A673 (cell line): ENCODE results near the gene C19orf85. TPM values are rescaled to one million over a fixed set of nuclear protein-coding genes. Genes with fewer than 3 reads are reported as not detected.

Source experiments
- BruUV-seq: library from RNA; stranded (reverse); fragments of 400-500 nt; replicated peaks from 2 replicates; lab custom pipeline; 2021; lab: Mats Ljungman, UMichigan
- CTCF ChIA-PET: fragments of 300-600 bp; sonication (Branson Sonifier 250); formaldehyde crosslinking; loops from one replicate; lab custom pipeline; 2022; ENCODE audit warnings: antibody characterized with exemption; lab: Charles Lee
- POLR2A ChIA-PET: fragments of 300-600 bp; sonication (Branson Sonifier 250); formaldehyde crosslinking; loops from one replicate; lab custom pipeline; 2022; ENCODE audit warnings: antibody characterized with exemption; ENCODE audit not compliant: low non-redundant PET; lab: Charles Lee
- DNase-seq: peaks from one replicate; pipeline ENCODE4 v3.0.0-alpha.2; 2015; ENCODE audit warnings: low spot score
- H3K27ac ChIP-seq: fragments of 200-600 bp; sonication (generic); 2 replicates; pipeline ENCODE4 v1.5.1; 2016; ENCODE audit warnings: mixed run types, low read depth, mild to moderate bottlenecking, mixed read lengths, antibody characterized with exemption, low read length; ENCODE audit not compliant: poor library complexity, severe bottlenecking
- H3K27me3 ChIP-seq: fragments of 200-600 bp; sonication (generic); replicated peaks from 2 replicates; pipeline ENCODE4 v1.6.1; 2017; ENCODE audit warnings: mixed run types, low read depth, mild to moderate bottlenecking, mixed read lengths, antibody characterized with exemption, low read length; ENCODE audit not compliant: insufficient read depth, poor library complexity
- H3K36me3 ChIP-seq: fragments of 200-600 bp; sonication (generic); 2 replicates; pipeline ENCODE4 v1.6.1; 2016; ENCODE audit warnings: mixed run types, mild to moderate bottlenecking, mixed read lengths, antibody characterized with exemption, low read length; ENCODE audit not compliant: insufficient read depth, poor library complexity, severe bottlenecking
- H3K4me1 ChIP-seq: fragments of 200-600 bp; sonication (generic); 2 replicates; pipeline ENCODE4 v1.6.1; 2017; ENCODE audit warnings: mixed run types, mild to moderate bottlenecking, mixed read lengths, antibody characterized with exemption, low read length; ENCODE audit not compliant: insufficient read depth, poor library complexity, severe bottlenecking
- H3K4me3 ChIP-seq: fragments of 200-600 bp; sonication (generic); 2 replicates; pipeline ENCODE4 v1.5.1; 2016; ENCODE audit warnings: low read depth, mixed run types, mild to moderate bottlenecking, mixed read lengths, low read length; ENCODE audit not compliant: poor library complexity, severe bottlenecking
- H3K9me3 ChIP-seq: fragments of 200-600 bp; sonication (generic); 2 replicates; pipeline ENCODE4 v1.6.1; 2016; ENCODE audit warnings: mixed run types, low read depth, mild to moderate bottlenecking, mixed read lengths, antibody characterized with exemption, low read length; ENCODE audit not compliant: poor library complexity, severe bottlenecking
- CTCF ChIP-seq: fragments of 300-800, 200-600 bp; sonication (generic); conservative IDR thresholded peaks from 2 replicates; pipeline ENCODE4 v1.5.1; 2017; ENCODE audit warnings: low read depth, mild to moderate bottlenecking, antibody characterized with exemption, low read length, moderate library complexity, mixed read lengths
- EZH2 ChIP-seq: fragments of 200-600 bp; sonication (generic); IDR thresholded peaks from 2 replicates; pipeline ENCODE4 v1.6.1; 2017; ENCODE audit warnings: borderline replicate concordance, low read depth, mild to moderate bottlenecking, mixed read lengths, antibody characterized with exemption, low read length; ENCODE audit not compliant: poor library complexity, severe bottlenecking
- intact Hi-C: fragments of 100-400 bp; cut with micrococcal nuclease; formaldehyde crosslinking; loops from one replicate; pipeline ENCODE4 v1.10.0; 2022; ENCODE audit not compliant: unreplicated experiment
- total RNA-seq: library from RNA; stranded (reverse); gene quantifications from 2 replicates; pipeline ENCODE4 v1.2.3, GENCODE V29; 2021

The C19orf85 gene
- total RNA-seq, 1 experiment from 2014 or later = not detected

GRCh38 chr19:55437410-55437809 is 27.1 kb downstream of the C19orf85 start:
- POLR2A ChIA-PET = interaction anchor here (0.5 kb wide), 1 partner anchor 12 kb away, joined by 4 read pairs; no protein-coding TSS in a partner anchor
- CTCF ChIA-PET = interaction anchor here (0.7 kb wide), 1 partner anchor 66 kb away, joined by 3 read pairs; no protein-coding TSS in a partner anchor
- Histone ChIP-seq H3K4me1 (peaks cover 16% of the 10 kb centered on the region), H3K36me3 (no peaks in the 10 kb centered on the region), H3K9me3 (no peaks in the 10 kb centered on the region), H3K27ac (no peak overlapping the region), H3K27me3 (peaks cover 21% of the 10 kb centered on the region), H3K4me3 (no peak overlapping the region)
- no peak for TF ChIP-seq CTCF
- TF ChIP-seq EZH2 = no peak
- no TSS peak for BruUV-seq
- intact Hi-C loops = no loop called here
- peak; percentile 55 for DNase-seq

- no TSS peak for BruUV-seq
- no peak for TF ChIP-seq CTCF
- no peak for TF ChIP-seq EZH2
- POLR2A ChIA-PET = no interaction called here
Measured at GRCh38 chr19:55436847-55437246, 27.7 kb downstream of the C19orf85 start.

GRCh38 chr19:55435020-55435419 is 29.5 kb downstream of the C19orf85 start:
- Histone ChIP-seq H3K36me3 (no peaks in the 10 kb centered on the region), H3K4me3 (no peak overlapping the region), H3K4me1 (no peaks in the 10 kb centered on the region), H3K27me3 (no peaks in the 10 kb centered on the region), H3K27ac (no peak overlapping the region), H3K9me3 (no peaks in the 10 kb centered on the region)
- no peak for DNase-seq
- no TSS peak for BruUV-seq
- CTCF ChIA-PET = no interaction called here
- POLR2A ChIA-PET = no interaction called here
- TF ChIP-seq EZH2 (no peak), CTCF (no peak)
- intact Hi-C loops = no loop called here

More at GRCh38 chr19:55436847-55437246, 27.7 kb downstream of the C19orf85 start:
- H3K4me1 ChIP-seq = peaks cover 10% of the 10 kb centered on the region
- DNase-seq = no peak
- H3K9me3 ChIP-seq = no peaks in the 10 kb centered on the region
- CTCF ChIA-PET = interaction anchor here (0.7 kb wide), 1 partner anchor 67 kb away, joined by 3 read pairs; no protein-coding TSS in a partner anchor
- no peak overlapping the region for H3K4me3 ChIP-seq
- no peaks in the 10 kb centered on the region for H3K36me3 ChIP-seq
- H3K27ac ChIP-seq = no peak overlapping the region
- intact Hi-C loops = no loop called here
- H3K27me3 ChIP-seq = peaks cover 15% of the 10 kb centered on the region
